Keratinocyte (primary cell): ENCODE results near the gene RNF123.

Source experiments
- EZH2 ChIP-seq: IDR thresholded peaks from one replicate; pipeline ENCODE4 v1.6.1; 2012; ENCODE audit warnings: inconsistent platforms, mild to moderate bottlenecking, low read length, moderate library complexity
- TF ChIP-seq, protein P1 (sequence below), 3 experiments: IDR thresholded peaks in 1 of 3; conservative IDR thresholded peaks in 1 of 3; optimal IDR thresholded peaks in 1 of 3; 2 replicates in 2 of 3; 3 replicates in 1 of 3; pipeline versions ENCODE3 to v1.5.1; 2011; ENCODE audit warnings: low read length in 3 of 3, mild to moderate bottlenecking in 3 of 3, moderate library complexity in 2 of 3, control low read depth in 1 of 3, inconsistent platforms in 1 of 3; ENCODE audit not compliant: insufficient read depth in 2 of 3; ENCODE audit errors: extremely low read depth in 1 of 3

DNA sequence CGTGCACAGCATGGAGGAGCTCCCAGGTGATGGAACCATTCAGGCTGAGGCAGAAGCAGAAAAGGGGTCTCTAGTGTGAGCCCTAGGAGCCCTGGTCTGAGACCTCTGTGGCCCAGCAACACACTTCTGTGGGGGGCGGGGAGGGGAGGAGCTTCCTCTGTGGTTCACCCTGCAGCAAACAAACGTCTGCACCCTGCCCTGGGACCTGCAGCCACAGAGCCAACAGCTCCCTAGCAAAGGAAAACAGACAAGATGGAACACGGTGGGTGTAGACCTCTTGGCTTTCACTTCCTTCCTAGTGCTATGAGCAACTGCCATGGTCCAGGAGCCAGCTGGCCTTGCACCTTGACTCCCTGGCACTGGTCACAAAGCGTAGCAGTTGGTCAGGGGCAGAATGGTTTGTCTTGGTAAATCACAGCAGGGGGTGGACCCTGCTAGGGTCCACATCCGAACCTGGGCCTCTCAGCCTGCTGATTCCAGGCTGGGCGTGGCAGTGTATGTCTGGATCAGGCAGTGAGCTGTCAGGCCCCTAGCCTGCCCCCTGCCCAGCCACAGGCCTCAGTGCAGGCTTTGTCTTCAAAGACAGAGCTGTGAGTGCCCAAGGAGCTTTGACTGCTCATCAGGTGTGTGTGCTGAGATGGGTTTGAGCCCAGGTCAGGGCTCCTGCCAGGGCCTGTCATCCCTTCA, 23.4 kb downstream of the RNF123 start:
- TF ChIP-seq EZH2, result no peak
- TF ChIP-seq, protein P1, sequence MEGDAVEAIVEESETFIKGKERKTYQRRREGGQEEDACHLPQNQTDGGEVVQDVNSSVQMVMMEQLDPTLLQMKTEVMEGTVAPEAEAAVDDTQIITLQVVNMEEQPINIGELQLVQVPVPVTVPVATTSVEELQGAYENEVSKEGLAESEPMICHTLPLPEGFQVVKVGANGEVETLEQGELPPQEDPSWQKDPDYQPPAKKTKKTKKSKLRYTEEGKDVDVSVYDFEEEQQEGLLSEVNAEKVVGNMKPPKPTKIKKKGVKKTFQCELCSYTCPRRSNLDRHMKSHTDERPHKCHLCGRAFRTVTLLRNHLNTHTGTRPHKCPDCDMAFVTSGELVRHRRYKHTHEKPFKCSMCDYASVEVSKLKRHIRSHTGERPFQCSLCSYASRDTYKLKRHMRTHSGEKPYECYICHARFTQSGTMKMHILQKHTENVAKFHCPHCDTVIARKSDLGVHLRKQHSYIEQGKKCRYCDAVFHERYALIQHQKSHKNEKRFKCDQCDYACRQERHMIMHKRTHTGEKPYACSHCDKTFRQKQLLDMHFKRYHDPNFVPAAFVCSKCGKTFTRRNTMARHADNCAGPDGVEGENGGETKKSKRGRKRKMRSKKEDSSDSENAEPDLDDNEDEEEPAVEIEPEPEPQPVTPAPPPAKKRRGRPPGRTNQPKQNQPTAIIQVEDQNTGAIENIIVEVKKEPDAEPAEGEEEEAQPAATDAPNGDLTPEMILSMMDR (optimal IDR thresholded peaks at IDR 0.05 in 1 of 3, IDR thresholded peaks at IDR 0.05 in 1 of 3, conservative IDR thresholded peaks at IDR 0.05 in 1 of 3; ENCODE audit: extremely low read depth in 1 of 3, insufficient read depth in 2 of 3, low read length in 3 of 3), result no peak
